Left renal pelvis (tissue), 4 donors: ENCODE results near the gene FFAR4. TPM values are rescaled to one million over a fixed set of nuclear protein-coding genes. Genes with fewer than 3 reads are reported as not detected.

Source experiments
- DNase-seq, 4 donors: peaks; one replicate each; pipeline ENCODE4 v3.0.0-alpha.2; 2013; ENCODE audit warnings: low read depth in 4 of 4, low spot score in 3 of 4
- polyA plus RNA-seq, 4 donors: library from polyadenylated mRNA; unstranded; fragments of 120-200 nt; gene quantifications; one replicate each; pipeline ENCODE4 v1.2.1, GENCODE V29; 2013; ENCODE audit not compliant: insufficient read length in 4 of 4

Gene FFAR4
- polyA plus RNA-seq, 4 donors = 0.08 TPM; not detected in 3

GRCh38 chr10:93598157-93598556 is 31.7 kb downstream of the FFAR4 start:
- no peak for DNase-seq

GRCh38 chr10:93599335-93599734 is 32.9 kb downstream of the FFAR4 start:
- DNase-seq = no peak

GRCh38 chr10:93599778-93600177 is 33.3 kb downstream of the FFAR4 start:
- no peak for DNase-seq

GRCh38 chr10:93600446-93601145 is 34.1 kb downstream of the FFAR4 start:
- DNase-seq = peak in 2 of 4 donors; percentile 10 to 32

GRCh38 chr10:93601146-93601773 is 34.8 kb downstream of the FFAR4 start, which contains the start of gene RBP4:
TSS of gene RBP4 (minus strand) at chr10:93601235. CDS start at chr10:93601028, 207 bp downstream.
- DNase-seq = no peak

GRCh38 chr10:93601774-93602162 is 35.3 kb downstream of the FFAR4 start:
- DNase-seq = no peak

GRCh38 chr10:93603023-93603422 is 36.6 kb downstream of the FFAR4 start:
- DNase-seq = no peak

- DNase-seq = no peak
Measured at GRCh38 chr10:93604146-93604545, 37.7 kb downstream of the FFAR4 start.

GRCh38 chr10:93608421-93608820 is 42.0 kb downstream of the FFAR4 start:
- no peak for DNase-seq

GRCh38 chr10:93612311-93612710 is 45.8 kb downstream of the FFAR4 start, which contains the start of gene PDE6C:
TSS of gene PDE6C (plus strand) at chr10:93612537. CDS start at chr10:93612726, 189 bp downstream.
- no peak for DNase-seq

GRCh38 chr10:93613126-93613525 is 46.7 kb downstream of the FFAR4 start:
- no peak for DNase-seq

- no peak for DNase-seq
Measured at GRCh38 chr10:93614101-93614825, 47.8 kb downstream of the FFAR4 start.

- DNase-seq = no peak
Measured at GRCh38 chr10:93615576-93616235, 49.2 kb downstream of the FFAR4 start.

GRCh38 chr10:93620925-93621324 is 54.5 kb downstream of the FFAR4 start:
- no peak for DNase-seq

GRCh38 chr10:93622942-93623341 is 56.5 kb downstream of the FFAR4 start:
- DNase-seq = no peak

GRCh38 chr10:93628858-93629257 is 62.4 kb downstream of the FFAR4 start:
- DNase-seq = no peak

- DNase-seq = no peak
Measured at GRCh38 chr10:93629647-93630305, 63.3 kb downstream of the FFAR4 start.

- DNase-seq = no peak
Measured at GRCh38 chr10:93630625-93631557, 64.4 kb downstream of the FFAR4 start.
